Tibial nerve (tissue), 3 donors: ENCODE results near the gene RIMKLB.
"Not testable (repeated sequence)": the region's sequence is repeated elsewhere in the genome, so short reads cannot be mapped to it uniquely, and the experiment has no call there.

Experiments
- CTCF ChIP-seq, 5 experiments: fragments of 200-600 bp in 3 of 5; fragments of 450-650 bp in 2 of 5; sonication (generic) in 3 of 5; IDR thresholded peaks; one replicate each; pipeline ENCODE4 v1.5.1; 2016 to 2019; ENCODE audit warnings: antibody characterized with exemption in 5 of 5, mild to moderate bottlenecking in 3 of 5, moderate library complexity in 2 of 5
- POLR2A ChIP-seq, 2 donors: fragments of 450-650 bp; IDR thresholded peaks; one replicate each; pipeline ENCODE4 v1.6.1; 2017; ENCODE audit warnings: antibody characterized with exemption in 2 of 2, mild to moderate bottlenecking in 2 of 2, moderate library complexity in 2 of 2

GRCh38 chr12:8810112-8810511 is 112.3 kb downstream of the RIMKLB start:
- TF ChIP-seq POLR2A, CTCF (IDR thresholded peaks at IDR 0.05): not testable (repeated sequence)
